Nephron (organoid): ENCODE results near the gene RPL27A.

Source experiments
- H3K27ac Mint-ChIP-seq, 3 experiments: 2 replicates each; pipeline ENCODE4 v1.8.0; 2020; ENCODE audit warnings: mixed read lengths in 3 of 3, mild to moderate bottlenecking in 2 of 3, moderate library complexity in 1 of 3
- H3K27me3 Mint-ChIP-seq: 2 replicates; pipeline ENCODE4 v1.8.0; 2021; ENCODE audit warnings: low read depth, mild to moderate bottlenecking, moderate library complexity, mixed read lengths
- H3K36me3 Mint-ChIP-seq: 2 replicates; pipeline ENCODE4 v1.8.0; 2020; ENCODE audit warnings: low read depth, mixed read lengths
- H3K4me1 Mint-ChIP-seq: 2 replicates; pipeline ENCODE4 v1.8.0; 2020; ENCODE audit warnings: mixed read lengths
- H3K4me3 Mint-ChIP-seq, 3 experiments: 2 replicates each; pipeline ENCODE4 v1.8.0; 2020; ENCODE audit warnings: mild to moderate bottlenecking in 3 of 3, mixed read lengths in 3 of 3, moderate library complexity in 2 of 3
- H3K9me3 Mint-ChIP-seq: 2 replicates; pipeline ENCODE4 v1.8.0; 2020; ENCODE audit warnings: mixed read lengths
- CTCF ChIP-seq, 3 experiments: fragments of 200-600 bp; sonication (generic); IDR thresholded peaks; one replicate each; pipeline ENCODE4 v1.5.0; 2021; ENCODE audit warnings: antibody characterized with exemption in 3 of 3; ENCODE audit not compliant: unreplicated experiment in 3 of 3

Gene RPL27A

DNA sequence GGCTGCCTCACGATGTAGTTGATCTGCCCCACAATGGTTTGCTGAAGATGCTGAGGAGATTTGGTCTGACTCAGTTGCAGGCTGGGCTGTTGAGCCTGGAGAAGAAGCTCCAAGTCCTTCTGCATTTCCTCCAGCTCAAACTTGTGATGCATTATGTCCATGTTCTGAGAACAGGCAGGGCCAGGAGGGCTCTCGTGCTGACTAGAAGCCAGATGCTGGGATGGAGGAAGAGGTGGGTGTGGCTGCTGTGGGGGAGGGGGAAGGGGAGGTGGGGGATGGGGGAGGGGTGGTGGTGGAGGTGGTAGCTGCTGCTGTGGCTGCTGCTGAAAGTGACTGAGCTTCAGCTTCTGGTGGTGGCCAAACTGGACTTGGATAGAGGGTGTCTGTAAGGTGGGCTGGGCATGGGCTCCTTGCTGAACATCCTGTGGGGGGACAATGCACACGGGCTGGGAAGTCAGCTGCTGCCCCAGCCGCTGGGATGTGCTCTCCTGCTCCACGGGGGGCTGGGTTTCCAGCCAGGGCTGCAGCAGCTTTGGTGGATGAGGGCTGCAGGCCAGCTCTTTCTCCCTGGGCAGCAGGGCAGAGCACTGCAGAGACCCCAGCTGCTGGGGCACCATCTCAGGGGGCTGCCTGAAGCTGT is 42.2 kb upstream of the RPL27A start:
- H3K36me3 Mint-ChIP-seq = peaks cover 24% of the 10 kb centered on the region
- H3K4me3 Mint-ChIP-seq = no peak overlapping the region
- no peak overlapping the region for H3K27ac Mint-ChIP-seq
- no peak for TF ChIP-seq CTCF (IDR thresholded peaks at IDR 0.05; ENCODE audit: unreplicated experiment in 3 of 3)
- H3K27me3 Mint-ChIP-seq = peaks cover 8% of the 10 kb centered on the region
- H3K4me1 Mint-ChIP-seq = peaks cover 7% of the 10 kb centered on the region
- peaks cover 5% of the 10 kb centered on the region for H3K9me3 Mint-ChIP-seq

DNA sequence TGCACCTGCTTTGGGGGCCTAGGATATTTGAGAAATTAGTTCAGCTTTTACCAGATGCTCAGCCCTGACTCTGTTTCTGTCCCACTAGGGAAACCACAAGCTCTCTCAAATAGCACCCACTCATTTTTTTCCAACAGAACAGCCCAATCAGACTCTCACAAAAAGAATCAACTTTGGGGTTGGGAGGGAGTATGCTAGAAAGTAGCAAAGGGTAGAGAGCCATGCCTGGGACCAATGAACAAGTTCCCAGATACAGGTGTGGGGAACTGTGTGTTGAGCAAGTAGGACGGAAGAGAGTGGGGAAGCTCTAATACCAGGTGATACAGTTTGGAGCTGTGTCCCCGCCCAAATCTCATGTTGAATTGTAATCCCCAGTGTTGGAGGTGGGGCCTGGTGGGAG is 41.3 kb upstream of the RPL27A start:
- Mint-ChIP-seq H3K4me3 (no peak overlapping the region), H3K36me3 (peaks cover 17% of the 10 kb centered on the region), H3K4me1 (peaks cover 7% of the 10 kb centered on the region), H3K27me3 (peaks cover 8% of the 10 kb centered on the region), H3K27ac (no peak overlapping the region), H3K9me3 (no peaks in the 10 kb centered on the region)
- no peak for TF ChIP-seq CTCF (IDR thresholded peaks at IDR 0.05; ENCODE audit: unreplicated experiment in 3 of 3)

DNA sequence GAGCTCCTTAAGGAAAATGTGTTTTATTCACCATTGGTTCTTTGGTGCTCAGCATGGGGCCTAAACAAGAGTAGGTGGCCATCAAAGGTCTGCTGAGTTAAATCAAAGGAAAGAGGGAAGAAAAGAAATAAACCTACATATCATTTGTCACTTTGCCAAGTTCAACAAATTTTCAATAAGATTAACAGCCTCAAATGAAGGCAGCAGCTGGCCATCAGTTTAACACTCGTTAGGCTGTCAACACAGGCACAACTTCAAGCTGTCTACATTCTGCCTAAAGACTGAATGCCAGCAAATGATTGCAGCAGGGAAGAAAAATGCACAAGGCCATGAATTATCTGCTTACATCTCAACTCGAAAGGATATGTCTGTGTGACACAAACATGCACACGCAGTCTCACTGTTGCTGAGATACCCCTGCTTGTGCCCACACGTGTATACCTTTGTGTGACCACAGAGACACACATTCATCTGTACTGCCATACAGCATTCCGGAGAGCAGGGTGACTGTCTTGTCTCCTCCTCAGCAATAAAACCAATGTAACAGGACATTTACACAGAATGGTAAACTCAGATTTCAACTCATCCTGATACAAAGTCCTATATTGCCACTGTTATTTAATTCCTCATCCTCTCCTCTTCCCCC is 40.3 kb upstream of the RPL27A start:
- H3K36me3 Mint-ChIP-seq = peaks cover 9% of the 10 kb centered on the region
- H3K27ac Mint-ChIP-seq = no peak overlapping the region
- no peaks in the 10 kb centered on the region for H3K9me3 Mint-ChIP-seq
- no peak for TF ChIP-seq CTCF (IDR thresholded peaks at IDR 0.05; ENCODE audit: unreplicated experiment in 3 of 3)
- no peak overlapping the region for H3K4me3 Mint-ChIP-seq
- peaks cover 7% of the 10 kb centered on the region for H3K4me1 Mint-ChIP-seq
- H3K27me3 Mint-ChIP-seq = peaks cover 8% of the 10 kb centered on the region

- Mint-ChIP-seq H3K4me3 (no peak overlapping the region), H3K9me3 (no peaks in the 10 kb centered on the region), H3K36me3 (peaks cover 4% of the 10 kb centered on the region), H3K27me3 (peaks cover under 1% of the 10 kb centered on the region), H3K4me1 (peaks cover 6% of the 10 kb centered on the region), H3K27ac (no peak overlapping the region)
- no peak for TF ChIP-seq CTCF (IDR thresholded peaks at IDR 0.05; ENCODE audit: unreplicated experiment in 3 of 3)
Measured at GRCh38 chr11:8646873-8647272, 35.7 kb upstream of the RPL27A start.

- no peak overlapping the region for H3K27ac Mint-ChIP-seq
- H3K4me1 Mint-ChIP-seq = no peaks in the 10 kb centered on the region
- no peaks in the 10 kb centered on the region for H3K27me3 Mint-ChIP-seq
- peaks cover 4% of the 10 kb centered on the region for H3K36me3 Mint-ChIP-seq
- TF ChIP-seq CTCF (IDR thresholded peaks at IDR 0.05; ENCODE audit: unreplicated experiment in 3 of 3) = no peak
- no peaks in the 10 kb centered on the region for H3K9me3 Mint-ChIP-seq
- no peak overlapping the region for H3K4me3 Mint-ChIP-seq
Measured at GRCh38 chr11:8649361-8649760, 33.2 kb upstream of the RPL27A start.
